ENCODE results near the gene PFDN4.

PFDN4 gene

DNA sequence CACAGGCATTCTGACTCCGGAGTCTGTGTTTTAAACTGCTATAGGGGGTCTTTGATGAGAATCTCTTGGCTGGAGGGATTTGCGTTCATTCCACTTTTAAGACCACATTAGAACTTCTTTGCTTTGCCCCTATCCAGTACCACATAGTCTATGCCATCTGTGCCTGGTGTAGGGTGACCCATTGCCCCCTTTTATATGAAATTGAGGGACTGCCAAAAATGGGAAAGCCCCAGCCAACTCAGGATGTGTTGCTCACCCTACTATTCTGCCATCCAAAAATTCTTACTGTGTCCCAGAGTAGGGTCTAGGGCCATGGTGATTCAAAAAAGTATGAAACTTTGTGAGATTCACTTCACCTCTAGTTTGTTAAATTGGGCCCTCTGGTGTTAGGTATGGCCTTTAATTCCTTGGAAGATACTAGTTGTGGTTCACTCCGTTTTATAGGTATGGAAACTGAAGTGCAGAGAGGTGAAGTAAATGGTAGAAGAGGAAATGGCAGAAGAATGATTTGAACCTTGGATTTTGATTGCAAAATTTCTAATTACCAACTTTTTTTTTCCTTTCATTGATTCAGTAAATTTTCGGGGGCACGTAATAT is 1.4 kb downstream of the PFDN4 start:
- DNase-seq (ENCODE audit: insufficient read length, low spot score) = no peak
- no peak for FAIRE-seq
- TF ChIP-seq POU2F2 (IDR thresholded peaks at IDR 0.05; ENCODE audit: low read depth, low read length) = no peak
- TF ChIP-seq POLR2A (IDR thresholded peaks at IDR 0.05; ENCODE audit: low read depth, low read length) = no peak
- no peak for TF ChIP-seq POLR2AphosphoS5 (IDR thresholded peaks at IDR 0.05; ENCODE audit: low read depth, low read length)

DNA sequence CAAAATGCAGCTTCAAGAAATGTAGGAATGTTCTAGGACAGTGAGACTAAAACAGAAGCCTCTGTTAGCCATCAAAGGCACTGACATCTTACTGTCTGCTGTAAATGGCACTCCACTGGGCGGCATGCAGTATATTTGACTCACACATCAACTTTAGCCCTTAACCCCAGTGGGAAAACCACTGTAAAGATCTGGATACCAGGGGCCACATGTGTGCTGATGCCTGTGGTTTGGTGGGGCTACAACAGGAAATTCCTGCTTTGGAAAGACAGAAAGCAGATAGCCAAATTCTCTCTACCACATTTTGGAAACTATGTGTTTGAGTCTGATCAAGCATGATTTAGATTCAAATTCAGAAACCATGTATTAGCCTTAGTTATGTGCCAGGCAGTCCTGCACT is 4.3 kb downstream of the PFDN4 start:
- DNase-seq (ENCODE audit: insufficient read length, low spot score) (no peak), FAIRE-seq (no peak)
- no peak for TF ChIP-seq POLR2AphosphoS5 (IDR thresholded peaks at IDR 0.05; ENCODE audit: low read depth, low read length)
- no peak for TF ChIP-seq SPI1 (IDR thresholded peaks at IDR 0.05; ENCODE audit: low read depth, low read length)
- no peak for TF ChIP-seq POLR2A (IDR thresholded peaks at IDR 0.05; ENCODE audit: low read depth, low read length)
- no peak for TF ChIP-seq POU2F2 (IDR thresholded peaks at IDR 0.05; ENCODE audit: low read depth, low read length)
- TF ChIP-seq TAF1 (IDR thresholded peaks at IDR 0.05; ENCODE audit: low read depth, low read length) = no peak
- no peak for TF ChIP-seq PAX5 (IDR thresholded peaks at IDR 0.05; ENCODE audit: insufficient read depth, low read length, severe bottlenecking)

DNA sequence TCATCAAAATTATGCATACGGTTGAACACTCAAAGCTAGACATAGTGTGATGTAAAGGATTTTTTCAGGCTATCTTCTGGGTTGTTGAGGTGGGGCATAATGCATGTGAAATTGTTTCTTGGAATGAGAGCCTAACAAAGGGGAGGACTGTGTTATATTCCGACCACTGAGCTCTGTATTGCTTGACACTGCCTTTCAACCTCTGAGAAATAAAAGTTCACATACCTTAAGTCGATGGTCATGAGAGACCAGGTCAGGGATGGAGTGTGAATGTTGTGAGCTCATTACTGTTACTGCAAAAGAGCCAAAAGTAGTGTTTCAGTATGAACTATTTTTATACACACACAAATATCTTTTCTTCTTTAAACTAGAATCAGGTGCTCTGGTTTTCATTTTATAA is 5.0 kb downstream of the PFDN4 start:
- TF ChIP-seq POU2F2 (IDR thresholded peaks at IDR 0.05; ENCODE audit: low read depth, low read length) = no peak
- TF ChIP-seq PAX5 (IDR thresholded peaks at IDR 0.05; ENCODE audit: insufficient read depth, low read length, severe bottlenecking) = no peak
- TF ChIP-seq POLR2AphosphoS5 (IDR thresholded peaks at IDR 0.05; ENCODE audit: low read depth, low read length) = no peak
- TF ChIP-seq POLR2A (IDR thresholded peaks at IDR 0.05; ENCODE audit: low read depth, low read length) = no peak
- no peak for TF ChIP-seq SPI1 (IDR thresholded peaks at IDR 0.05; ENCODE audit: low read depth, low read length)
- no peak for TF ChIP-seq TAF1 (IDR thresholded peaks at IDR 0.05; ENCODE audit: low read depth, low read length)
- DNase-seq (ENCODE audit: insufficient read length, low spot score) (no peak), FAIRE-seq (no peak)

DNA sequence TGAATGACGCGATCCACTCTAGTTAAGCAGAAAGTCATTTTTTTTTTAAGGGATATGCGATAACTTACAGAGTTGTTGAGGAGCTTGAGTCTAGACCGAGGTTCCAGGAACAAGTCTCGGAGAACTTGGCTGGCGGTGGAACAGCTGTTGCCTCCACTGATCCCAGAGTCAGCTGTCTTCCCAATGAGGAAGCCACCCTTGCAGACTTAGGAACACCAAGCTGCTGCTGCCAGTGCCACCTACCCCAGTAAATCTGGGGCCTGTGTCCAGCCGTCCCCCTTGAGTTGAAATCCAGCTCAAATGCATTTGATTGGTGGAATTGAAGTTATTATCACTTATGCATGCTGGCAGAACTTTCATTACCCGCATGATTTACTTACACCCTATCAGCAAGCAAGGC is 6.7 kb downstream of the PFDN4 start:
- TF ChIP-seq TAF1 (IDR thresholded peaks at IDR 0.05; ENCODE audit: low read depth, low read length) (no peak), POLR2A (IDR thresholded peaks at IDR 0.05; ENCODE audit: low read depth, low read length) (no peak), SPI1 (IDR thresholded peaks at IDR 0.05; ENCODE audit: low read depth, low read length) (no peak), POLR2AphosphoS5 (IDR thresholded peaks at IDR 0.05; ENCODE audit: low read depth, low read length) (no peak), POU2F2 (IDR thresholded peaks at IDR 0.05; ENCODE audit: low read depth, low read length) (no peak), PAX5 (IDR thresholded peaks at IDR 0.05; ENCODE audit: insufficient read depth, low read length, severe bottlenecking) (no peak)
- no peak for DNase-seq (ENCODE audit: insufficient read length, low spot score)
- FAIRE-seq = no peak

DNA sequence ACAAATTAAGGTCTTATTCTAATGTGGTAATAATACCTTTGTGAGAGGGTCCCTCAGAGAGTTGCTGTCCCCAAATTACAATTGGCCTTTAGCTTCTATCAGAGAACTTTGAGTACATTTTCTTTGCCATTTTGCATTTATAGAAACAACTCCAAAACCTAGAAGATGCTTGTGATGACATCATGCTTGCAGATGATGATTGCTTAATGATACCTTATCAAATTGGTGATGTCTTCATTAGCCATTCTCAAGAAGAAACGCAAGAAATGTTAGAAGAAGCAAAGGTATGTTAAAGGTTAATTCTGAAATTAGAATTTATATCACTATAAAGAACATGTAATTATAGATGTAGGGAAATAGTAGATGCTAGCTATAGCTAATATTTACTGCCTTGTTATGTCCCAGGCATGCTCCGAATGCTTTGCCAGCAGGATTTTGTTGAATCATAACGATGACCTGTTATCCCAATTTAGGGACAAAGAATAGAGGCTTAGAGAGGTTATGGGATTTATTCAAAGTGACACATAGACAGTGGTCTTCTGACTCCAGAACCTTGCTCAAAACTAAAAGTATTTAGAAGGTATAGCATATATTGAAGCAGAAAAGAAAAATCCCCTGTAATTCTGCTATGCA is 7.4 kb downstream of the PFDN4 start:
- TF ChIP-seq PAX5 (IDR thresholded peaks at IDR 0.05; ENCODE audit: insufficient read depth, low read length, severe bottlenecking) (no peak), TAF1 (IDR thresholded peaks at IDR 0.05; ENCODE audit: low read depth, low read length) (no peak), POLR2AphosphoS5 (IDR thresholded peaks at IDR 0.05; ENCODE audit: low read depth, low read length) (no peak), POLR2A (IDR thresholded peaks at IDR 0.05; ENCODE audit: low read depth, low read length) (no peak), POU2F2 (IDR thresholded peaks at IDR 0.05; ENCODE audit: low read depth, low read length) (no peak), SPI1 (IDR thresholded peaks at IDR 0.05; ENCODE audit: low read depth, low read length) (no peak)
- DNase-seq (ENCODE audit: insufficient read length, low spot score) (no peak), FAIRE-seq (no peak)

DNA sequence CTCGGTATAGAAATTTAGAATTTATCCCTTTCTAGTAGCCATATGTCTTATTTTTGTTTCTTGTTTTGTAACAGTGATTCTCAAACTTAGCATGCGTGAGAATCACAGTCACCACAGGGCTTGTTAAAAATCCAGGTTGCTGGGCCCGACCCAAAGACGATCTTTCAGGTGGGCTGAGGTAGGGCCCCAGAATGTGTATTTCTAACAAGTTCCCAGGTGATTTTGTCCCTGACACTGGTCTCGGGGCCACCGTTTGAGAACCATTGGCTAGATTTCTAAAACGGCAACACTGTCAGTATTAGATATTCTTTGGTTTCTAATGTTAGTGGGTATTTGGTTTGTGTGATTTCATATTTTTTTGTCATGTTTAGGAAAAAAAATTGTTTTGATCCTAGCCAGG is 9.9 kb downstream of the PFDN4 start:
- no peak for TF ChIP-seq TAF1 (IDR thresholded peaks at IDR 0.05; ENCODE audit: low read depth, low read length)
- no peak for TF ChIP-seq PAX5 (IDR thresholded peaks at IDR 0.05; ENCODE audit: insufficient read depth, low read length, severe bottlenecking)
- TF ChIP-seq POU2F2 (IDR thresholded peaks at IDR 0.05; ENCODE audit: low read depth, low read length) = no peak
- no peak for TF ChIP-seq POLR2AphosphoS5 (IDR thresholded peaks at IDR 0.05; ENCODE audit: low read depth, low read length)
- no peak for TF ChIP-seq SPI1 (IDR thresholded peaks at IDR 0.05; ENCODE audit: low read depth, low read length)
- no peak for TF ChIP-seq POLR2A (IDR thresholded peaks at IDR 0.05; ENCODE audit: low read depth, low read length)
- DNase-seq (ENCODE audit: insufficient read length, low spot score) = no peak
- FAIRE-seq = no peak

DNA sequence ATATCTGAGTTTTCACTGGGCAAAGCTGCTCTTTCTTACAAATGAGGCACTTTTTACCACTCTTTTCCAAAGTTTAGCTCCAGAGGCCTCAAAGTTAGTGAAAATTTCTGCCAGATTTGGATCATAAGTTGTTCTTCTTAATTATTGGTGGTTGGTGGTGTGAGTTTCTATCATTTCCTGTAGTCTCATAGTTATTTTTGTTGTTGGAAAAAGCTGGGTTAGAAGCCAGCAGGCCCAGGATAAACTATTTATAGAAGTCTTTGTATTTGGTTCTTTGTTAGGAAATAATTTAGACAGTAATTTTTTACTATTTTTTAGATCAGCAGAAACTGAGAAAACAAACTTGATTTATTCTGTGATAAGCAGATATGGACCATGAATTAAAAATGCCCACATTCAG is 10.6 kb downstream of the PFDN4 start:
- DNase-seq (ENCODE audit: insufficient read length, low spot score) (no peak), FAIRE-seq (no peak)
- TF ChIP-seq PAX5 (IDR thresholded peaks at IDR 0.05; ENCODE audit: insufficient read depth, low read length, severe bottlenecking) = no peak
- TF ChIP-seq SPI1 (IDR thresholded peaks at IDR 0.05; ENCODE audit: low read depth, low read length) = no peak
- TF ChIP-seq TAF1 (IDR thresholded peaks at IDR 0.05; ENCODE audit: low read depth, low read length) = no peak
- no peak for TF ChIP-seq POU2F2 (IDR thresholded peaks at IDR 0.05; ENCODE audit: low read depth, low read length)

DNA sequence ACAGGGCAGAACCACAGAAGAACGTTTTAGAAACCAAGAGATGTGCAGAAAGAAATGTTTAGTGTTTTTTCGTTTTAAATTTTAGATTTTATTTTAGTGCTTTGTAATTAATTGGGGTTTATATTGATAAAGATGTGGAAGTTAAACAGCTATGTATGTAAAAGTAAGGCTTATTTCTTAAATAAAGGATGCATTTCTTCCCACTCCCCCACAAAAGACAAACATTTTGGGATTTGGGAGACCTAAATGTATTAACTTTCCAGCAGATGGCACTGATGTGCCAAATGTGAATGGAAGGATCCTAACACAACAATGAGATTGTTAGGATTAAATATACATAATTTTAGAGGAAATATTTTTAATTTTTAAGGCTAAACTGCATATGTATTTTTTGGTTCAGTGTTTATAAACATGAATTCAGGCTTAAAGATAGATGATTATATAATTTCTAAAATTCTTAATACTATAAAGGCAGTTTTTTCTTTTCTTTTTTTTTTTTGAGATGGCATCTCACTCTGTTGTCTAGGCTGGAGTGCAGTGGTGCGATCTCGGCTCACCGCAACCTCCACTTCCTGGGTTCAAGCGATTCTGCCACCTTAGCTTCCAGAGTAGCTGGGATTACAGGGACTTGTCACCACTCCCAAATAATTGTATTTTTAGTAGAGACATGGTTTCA is 12.0 kb downstream of the PFDN4 start:
- DNase-seq (ENCODE audit: insufficient read length, low spot score) = no peak
- TF ChIP-seq TAF1 (IDR thresholded peaks at IDR 0.05; ENCODE audit: low read depth, low read length) = no peak
- TF ChIP-seq SPI1 (IDR thresholded peaks at IDR 0.05; ENCODE audit: low read depth, low read length) = no peak
- no peak for TF ChIP-seq POU2F2 (IDR thresholded peaks at IDR 0.05; ENCODE audit: low read depth, low read length)
- TF ChIP-seq POLR2A (IDR thresholded peaks at IDR 0.05; ENCODE audit: low read depth, low read length) = no peak
- no peak for TF ChIP-seq POLR2AphosphoS5 (IDR thresholded peaks at IDR 0.05; ENCODE audit: low read depth, low read length)
- no peak for TF ChIP-seq PAX5 (IDR thresholded peaks at IDR 0.05; ENCODE audit: insufficient read depth, low read length, severe bottlenecking)
- no peak for FAIRE-seq

DNA sequence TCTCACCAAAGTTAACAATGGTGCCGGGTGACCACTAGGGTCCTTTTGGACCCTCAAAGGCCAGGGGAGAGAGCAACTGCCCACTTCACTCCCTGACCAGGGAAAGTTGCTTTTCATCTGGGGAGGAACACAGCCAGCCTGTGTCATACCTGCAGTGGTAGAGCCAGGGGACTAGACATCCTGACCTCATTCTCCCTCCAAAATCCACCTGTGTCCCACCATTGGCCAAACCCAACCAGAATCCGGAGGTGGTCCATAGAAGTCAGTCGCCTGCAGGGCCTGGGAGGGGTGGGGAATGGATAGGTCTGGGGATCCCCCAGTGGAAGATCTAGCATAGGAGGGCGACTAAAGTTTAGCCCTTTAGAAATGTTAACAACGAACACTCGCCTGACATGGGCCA is 12.8 kb downstream of the PFDN4 start:
- DNase-seq (ENCODE audit: insufficient read length, low spot score) (no peak), FAIRE-seq (no peak)
- TF ChIP-seq POU2F2 (IDR thresholded peaks at IDR 0.05; ENCODE audit: low read depth, low read length) (no peak), TAF1 (IDR thresholded peaks at IDR 0.05; ENCODE audit: low read depth, low read length) (no peak), PAX5 (IDR thresholded peaks at IDR 0.05; ENCODE audit: insufficient read depth, low read length, severe bottlenecking) (no peak), POLR2AphosphoS5 (IDR thresholded peaks at IDR 0.05; ENCODE audit: low read depth, low read length) (no peak), SPI1 (IDR thresholded peaks at IDR 0.05; ENCODE audit: low read depth, low read length) (no peak), POLR2A (IDR thresholded peaks at IDR 0.05; ENCODE audit: low read depth, low read length) (no peak)

Data from GM12891 (cell line).